CD4-positive, alpha-beta T cell (primary cell): Measurements from ENCODE around the gene RYR3. TPM values are rescaled to one million over a fixed set of nuclear protein-coding genes. Genes with fewer than 3 reads are reported as not detected.

Experiments
- ATAC-seq: fragments of 200-7000 bp; cut with Tn5 transposase; one replicate; pipeline ENCODE4 v1.10.0; 2022; ENCODE audit warnings: mild to moderate bottlenecking; ENCODE audit not compliant: poor library complexity
- CTCF ChIA-PET: fragments of 350-600 bp; sonication (Branson Sonifier 250); formaldehyde crosslinking; loops from one replicate; lab custom pipeline; 2021; ENCODE audit warnings: antibody characterized with exemption, inconsistent platforms; lab: Charles Lee
- POLR2A ChIA-PET: fragments of 350-600 bp; sonication (Branson Sonifier 250); formaldehyde crosslinking; loops from one replicate; lab custom pipeline; 2021; ENCODE audit warnings: antibody characterized with exemption, inconsistent platforms; lab: Charles Lee
- DNase-seq, 14 experiments: peaks; one replicate each; pipeline ENCODE4 v3.0.0-alpha.2; 2013 to 2020; ENCODE audit warnings: mixed read lengths in 2 of 14
- H3K27ac ChIP-seq, 2 donors: one replicate each; pipeline versions ENCODE4 v1.5.1 to v1.7.0; 2013; ENCODE audit warnings: low read length in 2 of 2, low read depth in 1 of 2, mild to moderate bottlenecking in 1 of 2
- H3K27me3 ChIP-seq, 2 experiments: 1 replicate in 1 of 2; 2 replicates in 1 of 2; pipeline versions ENCODE4 v1.6.1 to v1.7.0; 2013; ENCODE audit warnings: low read length in 2 of 2, control low read depth in 1 of 2, mild to moderate bottlenecking in 1 of 2, moderate library complexity in 1 of 2; ENCODE audit not compliant: insufficient read depth in 2 of 2, control insufficient read depth in 1 of 2
- H3K36me3 ChIP-seq: one replicate; pipeline ENCODE4 v1.6.1; 2013; ENCODE audit warnings: low read length, control low read depth; ENCODE audit not compliant: insufficient read depth
- H3K4me1 ChIP-seq: one replicate; pipeline ENCODE4 v1.6.1; 2013; ENCODE audit warnings: low read length, control low read depth; ENCODE audit not compliant: insufficient read depth
- H3K4me3 ChIP-seq: one replicate; pipeline ENCODE4 v1.5.1; 2013; ENCODE audit warnings: mild to moderate bottlenecking, low read length, moderate library complexity
- H3K9me3 ChIP-seq, 2 experiments: 1 replicate in 1 of 2; 2 replicates in 1 of 2; pipeline versions ENCODE4 v1.6.1 to v1.7.0; 2013; ENCODE audit warnings: low read length in 2 of 2, mild to moderate bottlenecking in 2 of 2, control low read depth in 1 of 2, moderate library complexity in 1 of 2; ENCODE audit not compliant: control insufficient read depth in 1 of 2, insufficient read depth in 1 of 2
- H3K27ac Mint-ChIP-seq: one replicate; pipeline ENCODE4 v1.8.0; 2020; ENCODE audit warnings: mixed read lengths
- H3K27me3 Mint-ChIP-seq: one replicate; pipeline ENCODE4 v1.8.0; 2021; ENCODE audit warnings: mixed read lengths
- H3K36me3 Mint-ChIP-seq: one replicate; pipeline ENCODE4 v1.8.0; 2021; ENCODE audit warnings: low read depth, mixed read lengths
- H3K4me1 Mint-ChIP-seq: one replicate; pipeline ENCODE4 v1.8.0; 2021; ENCODE audit warnings: low read depth, mixed read lengths
- H3K4me3 Mint-ChIP-seq: one replicate; pipeline ENCODE4 v1.8.0; 2020; ENCODE audit warnings: mild to moderate bottlenecking, mixed read lengths
- H3K9me3 Mint-ChIP-seq: one replicate; pipeline ENCODE4 v1.8.0; 2020; ENCODE audit warnings: mixed read lengths
- CTCF ChIP-seq: fragments of 200-600 bp; IDR thresholded peaks from one replicate; pipeline ENCODE4 v1.8.0; 2022; ENCODE audit warnings: antibody characterized with exemption, mild to moderate bottlenecking
- intact Hi-C, 2 experiments: fragments of 100-400 bp; cut with DNase I in 1 of 2; cut with micrococcal nuclease in 1 of 2; formaldehyde crosslinking; loops; one replicate each; pipeline versions ENCODE4 v1.15.1 to v1.9.0; 2023 to 2025; cut with DNase I, micrococcal nuclease
- total RNA-seq, 174 experiments: library from RNA in 2 of 174; stranded (reverse) in 2 of 174; gene quantifications; one replicate each; pipeline ENCODE4 v1.2.3 and lab custom pipeline; 2021 to 2026

RYR3 gene
- total RNA-seq, 2 experiments from 2014 or later = not detected

GRCh38 chr15:33902043-33902442 is 591.3 kb downstream of the RYR3 start:
- Histone ChIP-seq H3K36me3 (no peaks in the 10 kb centered on the region), H3K27ac (no peak overlapping the region), H3K9me3 (no peaks in the 10 kb centered on the region), H3K4me3 (no peak overlapping the region), H3K27me3 (no peaks in the 10 kb centered on the region), H3K4me1 (no peaks in the 10 kb centered on the region)
- DNase-seq = no peak
- intact Hi-C loops = loop anchor here in 1 of 2 experiments (2.0 kb wide), 1 partner anchor 37 kb away; no protein-coding TSS in a partner anchor
- TF ChIP-seq CTCF = no peak
- POLR2A ChIA-PET = no interaction called here
- Mint-ChIP-seq H3K36me3 (peaks cover 4% of the 10 kb centered on the region), H3K4me1 (no peaks in the 10 kb centered on the region), H3K27ac (no peak overlapping the region), H3K9me3 (peaks cover 7% of the 10 kb centered on the region), H3K4me3 (no peak overlapping the region), H3K27me3 (no peaks in the 10 kb centered on the region)
- no peak for ATAC-seq
- CTCF ChIA-PET = no interaction called here

GRCh38 chr15:33903661-33904060 is 592.9 kb downstream of the RYR3 start:
- no peaks in the 10 kb centered on the region for H3K9me3 ChIP-seq
- no peaks in the 10 kb centered on the region for H3K27me3 ChIP-seq
- POLR2A ChIA-PET = no interaction called here
- CTCF ChIA-PET = no interaction called here
- peaks cover 7% of the 10 kb centered on the region for H3K9me3 Mint-ChIP-seq
- no peak overlapping the region for H3K27ac ChIP-seq
- no peak overlapping the region for H3K27ac Mint-ChIP-seq
- H3K4me3 ChIP-seq = no peak overlapping the region
- H3K4me3 Mint-ChIP-seq = no peak overlapping the region
- intact Hi-C loops = loop anchor here in 1 of 2 experiments (2.0 kb wide), 1 partner anchor 35 kb away; no protein-coding TSS in a partner anchor
- no peaks in the 10 kb centered on the region for H3K4me1 ChIP-seq
- DNase-seq (no peak), ATAC-seq (no peak)
- no peaks in the 10 kb centered on the region for H3K27me3 Mint-ChIP-seq
- no peaks in the 10 kb centered on the region for H3K36me3 ChIP-seq
- no peak for TF ChIP-seq CTCF
- H3K36me3 Mint-ChIP-seq = peaks cover 4% of the 10 kb centered on the region
- no peaks in the 10 kb centered on the region for H3K4me1 Mint-ChIP-seq

GRCh38 chr15:33907326-33907725 is 596.6 kb downstream of the RYR3 start:
- H3K27ac Mint-ChIP-seq = no peak overlapping the region
- peaks cover 3% of the 10 kb centered on the region for H3K9me3 Mint-ChIP-seq
- ATAC-seq (no peak), DNase-seq (no peak)
- H3K27me3 Mint-ChIP-seq = no peaks in the 10 kb centered on the region
- H3K4me1 Mint-ChIP-seq = no peaks in the 10 kb centered on the region
- TF ChIP-seq CTCF = no peak
- ChIA-PET POLR2A (no interaction called here), CTCF (no interaction called here)
- intact Hi-C loops = no loop called here
- no peaks in the 10 kb centered on the region for H3K4me1 ChIP-seq
- no peaks in the 10 kb centered on the region for H3K9me3 ChIP-seq
- no peak overlapping the region for H3K4me3 ChIP-seq
- H3K27ac ChIP-seq = no peak overlapping the region
- no peak overlapping the region for H3K4me3 Mint-ChIP-seq
- H3K36me3 ChIP-seq = no peaks in the 10 kb centered on the region
- H3K27me3 ChIP-seq = no peaks in the 10 kb centered on the region
- no peaks in the 10 kb centered on the region for H3K36me3 Mint-ChIP-seq
